Keratinocyte (primary cell): Measurements from ENCODE around the gene COG5. TPM values are rescaled to one million over a fixed set of nuclear protein-coding genes. Genes with fewer than 3 reads are reported as not detected.

Experiments used
- DNase-seq: peaks from one replicate; pipeline ENCODE4 v3.0.0-alpha.2; 2011; ENCODE audit warnings: low read depth, missing footprints, low spot score
- FAIRE-seq: peaks from 2 replicates; lab custom pipeline; 2011; peaks lifted over from hg19 to GRCh38; lab: Jason Lieb, UNC
- H2AFZ ChIP-seq: 2 replicates; pipeline ENCODE4 v1.6.0; 2012; ENCODE audit warnings: low read length, control low read depth, inconsistent platforms; ENCODE audit not compliant: control insufficient read depth
- H3K27ac ChIP-seq: 2 replicates; pipeline ENCODE4 v1.5.1; 2011; ENCODE audit warnings: low read length; ENCODE audit not compliant: control insufficient read depth, insufficient read depth
- H3K27me3 ChIP-seq: 3 replicates; pipeline ENCODE4 v1.6.0; 2011; ENCODE audit warnings: low read length; ENCODE audit not compliant: control insufficient read depth, insufficient read depth; ENCODE audit errors: extremely low read depth
- H3K36me3 ChIP-seq, 2 experiments: 2 replicates in 1 of 2; 3 replicates in 1 of 2; pipeline ENCODE4 v1.5.1; 2011; ENCODE audit warnings: low read length in 2 of 2, mild to moderate bottlenecking in 1 of 2; ENCODE audit not compliant: control insufficient read depth in 2 of 2, insufficient read depth in 2 of 2; ENCODE audit errors: extremely low read depth in 1 of 2
- H3K4me1 ChIP-seq: 3 replicates; pipeline ENCODE4 v1.5.1; 2011; ENCODE audit warnings: low read length; ENCODE audit not compliant: control insufficient read depth, insufficient read depth; ENCODE audit errors: extremely low read depth
- H3K4me2 ChIP-seq: 3 replicates; pipeline ENCODE4 v1.6.0; 2011; ENCODE audit warnings: low read depth, low read length; ENCODE audit not compliant: control insufficient read depth, insufficient read depth; ENCODE audit errors: extremely low read depth
- H3K4me3 ChIP-seq, 3 experiments: fragments of 200-600 bp in 1 of 3; sonication (generic) in 1 of 3; 2 replicates in 2 of 3; 3 replicates in 1 of 3; pipeline ENCODE4 v1.5.1; 2011 to 2016; ENCODE audit warnings: low read length in 3 of 3, mild to moderate bottlenecking in 3 of 3, control low read depth in 2 of 3, inconsistent platforms in 1 of 3, low read depth in 1 of 3, mixed read lengths in 1 of 3, mixed run types in 1 of 3, moderate library complexity in 1 of 3; ENCODE audit not compliant: control insufficient read depth in 2 of 3, insufficient read depth in 2 of 3; ENCODE audit errors: extremely low read depth in 1 of 3
- H3K79me2 ChIP-seq: 2 replicates; pipeline ENCODE4 v1.6.0; 2012; ENCODE audit warnings: low read length; ENCODE audit not compliant: control insufficient read depth, insufficient read depth
- H3K9ac ChIP-seq: 3 replicates; pipeline ENCODE4 v1.6.0; 2011; ENCODE audit warnings: low read length; ENCODE audit not compliant: control insufficient read depth, insufficient read depth; ENCODE audit errors: extremely low read depth
- H3K9me1 ChIP-seq: 3 replicates; pipeline ENCODE4 v1.6.0; 2011; ENCODE audit warnings: low read length; ENCODE audit not compliant: control insufficient read depth, insufficient read depth; ENCODE audit errors: extremely low read depth
- H3K9me3 ChIP-seq: 2 replicates; pipeline ENCODE4 v1.5.1; 2012; ENCODE audit warnings: low read depth, low read length; ENCODE audit not compliant: control insufficient read depth
- H4K20me1 ChIP-seq: 3 replicates; pipeline ENCODE4 v1.6.0; 2011; ENCODE audit warnings: low read length; ENCODE audit not compliant: control insufficient read depth, insufficient read depth; ENCODE audit errors: extremely low read depth
- CTCF ChIP-seq, 3 experiments: IDR thresholded peaks in 1 of 3; conservative IDR thresholded peaks in 1 of 3; optimal IDR thresholded peaks in 1 of 3; 2 replicates in 2 of 3; 3 replicates in 1 of 3; pipeline versions ENCODE3 to v1.5.1; 2011; ENCODE audit warnings: low read length in 3 of 3, mild to moderate bottlenecking in 3 of 3, moderate library complexity in 2 of 3, control low read depth in 1 of 3, inconsistent platforms in 1 of 3; ENCODE audit not compliant: insufficient read depth in 2 of 3; ENCODE audit errors: extremely low read depth in 1 of 3
- EZH2 ChIP-seq: IDR thresholded peaks from one replicate; pipeline ENCODE4 v1.6.1; 2012; ENCODE audit warnings: inconsistent platforms, mild to moderate bottlenecking, low read length, moderate library complexity
- dilution Hi-C: fragments of 300-500 bp; cut with MboI; formaldehyde crosslinking; loops from one replicate; pipeline ENCODE4 v1.7.0; 2020; ENCODE audit warnings: low sequenced_read_pairs; ENCODE audit not compliant: extremely low pct_ligation_motif_present
- polyA plus RNA-seq, 5 experiments: library from polyadenylated mRNA; depleted of rRNA in 3 of 5; stranded (reverse) in 3 of 5; stranded (forward) in 1 of 5; unstranded in 1 of 5; fragments of >200 nt; gene quantifications; 1 replicate in 1 of 5; 2 replicates in 3 of 5; 3 replicates in 1 of 5; pipeline versions ENCODE4 v1.2.1 to v1.2.3, GENCODE V29; 2011 to 2012; ENCODE audit warnings: missing spikeins in 2 of 5, low read depth in 1 of 5, low replicate concordance in 1 of 5

The COG5 gene
- polyA plus RNA-seq, 1 donor (not counting 4 experiments of a cell fraction or from before 2014, with no cell fraction given) = 50.7 TPM

GRCh38 chr7:107230334-107230733 lies 333.4 kb downstream of the COG5 start:
- H3K36me3 ChIP-seq = peaks cover 0 to 1% of the 10 kb centered on the region in 2 experiments
- peaks cover 55% of the 10 kb centered on the region for H3K4me1 ChIP-seq
- TF ChIP-seq CTCF (optimal IDR thresholded peaks at IDR 0.05 in 1 of 3, IDR thresholded peaks at IDR 0.05 in 1 of 3, conservative IDR thresholded peaks at IDR 0.05 in 1 of 3; ENCODE audit: extremely low read depth in 1 of 3, insufficient read depth in 2 of 3, low read length in 3 of 3) = no peak
- TF ChIP-seq EZH2 = no peak
- peak overlapping the region; percentile 64 for H3K4me2 ChIP-seq
- no peak overlapping the region for H3K4me3 ChIP-seq
- FAIRE-seq = no peak
- no peaks in the 10 kb centered on the region for H4K20me1 ChIP-seq
- no peak overlapping the region for H2AFZ ChIP-seq
- no peaks in the 10 kb centered on the region for H3K27me3 ChIP-seq
- DNase-seq = peak; percentile 73
- no peaks in the 10 kb centered on the region for H3K79me2 ChIP-seq
- no peak overlapping the region for H3K9ac ChIP-seq
- dilution Hi-C loops = no loop called here
- H3K9me1 ChIP-seq = no peaks in the 10 kb centered on the region
- H3K9me3 ChIP-seq = no peaks in the 10 kb centered on the region
- H3K27ac ChIP-seq = peak overlapping the region; percentile 66

DNA sequence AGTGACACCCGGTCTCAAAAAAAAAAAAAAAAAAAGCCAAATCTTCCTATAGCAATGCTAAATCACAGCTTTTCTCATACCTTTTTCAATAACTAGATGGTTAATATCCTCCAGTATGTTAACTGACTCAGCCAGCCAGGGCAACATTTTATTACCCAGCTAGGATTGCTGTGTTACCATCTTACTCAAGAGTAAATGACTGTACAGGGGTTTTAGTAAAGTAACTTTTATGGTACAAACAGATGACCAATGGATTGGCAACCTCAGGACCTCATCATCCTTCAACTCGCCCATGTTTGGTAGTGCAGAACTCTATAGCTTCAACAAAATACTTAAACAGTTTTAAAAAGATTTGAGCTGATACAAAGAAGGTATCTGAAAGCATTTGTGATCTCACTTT lies 335.4 kb downstream of the COG5 start:
- Histone ChIP-seq H3K4me1 (peaks cover 38% of the 10 kb centered on the region), H3K4me3 (no peak overlapping the region), H3K36me3 (peaks cover 0 to 1% of the 10 kb centered on the region in 2 experiments), H3K9me1 (no peaks in the 10 kb centered on the region), H3K9me3 (no peaks in the 10 kb centered on the region), H3K9ac (no peak overlapping the region), H3K79me2 (no peaks in the 10 kb centered on the region), H3K4me2 (no peak overlapping the region), H3K27ac (no peak overlapping the region), H2AFZ (no peak overlapping the region), H4K20me1 (no peaks in the 10 kb centered on the region), H3K27me3 (no peaks in the 10 kb centered on the region)
- dilution Hi-C loops = no loop called here
- no peak for TF ChIP-seq EZH2
- TF ChIP-seq CTCF (optimal IDR thresholded peaks at IDR 0.05 in 1 of 3, IDR thresholded peaks at IDR 0.05 in 1 of 3, conservative IDR thresholded peaks at IDR 0.05 in 1 of 3; ENCODE audit: extremely low read depth in 1 of 3, insufficient read depth in 2 of 3, low read length in 3 of 3) = no peak
- FAIRE-seq (no peak), DNase-seq (no peak)
